Mesenchymal stem cell (in vitro differentiated cells and primary cell): Measurements from ENCODE around the gene FARS2.

ENCODE experiments used
- DNase-seq: peaks from one replicate; pipeline ENCODE4 v3.0.0-alpha.2; 2013
- H2AFZ ChIP-seq: one replicate; pipeline ENCODE4 v1.6.1; 2013; ENCODE audit warnings: low read depth, mild to moderate bottlenecking, control low read depth, inconsistent platforms, low read length, moderate library complexity
- H2AK5ac ChIP-seq: 2 replicates; pipeline ENCODE4 v1.6.1; 2013; ENCODE audit warnings: low read length, moderate library complexity, mild to moderate bottlenecking, inconsistent platforms; ENCODE audit not compliant: severe bottlenecking
- H2BK120ac ChIP-seq: one replicate; pipeline ENCODE4 v1.6.1; 2013; ENCODE audit warnings: low read depth, mild to moderate bottlenecking, inconsistent platforms, low read length, moderate library complexity
- H2BK12ac ChIP-seq, 2 experiments: one replicate each; pipeline ENCODE4 v1.6.1; 2013; ENCODE audit warnings: inconsistent platforms in 2 of 2, low read length in 2 of 2, mild to moderate bottlenecking in 2 of 2, moderate library complexity in 2 of 2, control low read depth in 1 of 2
- H2BK15ac ChIP-seq: one replicate; pipeline ENCODE4 v1.6.1; 2013; ENCODE audit warnings: mild to moderate bottlenecking, low read depth, inconsistent platforms; ENCODE audit not compliant: poor library complexity, severe bottlenecking
- H2BK5ac ChIP-seq: 2 replicates; pipeline ENCODE4 v1.6.1; 2013; ENCODE audit warnings: low read depth, mild to moderate bottlenecking, low read length, control low read depth, inconsistent platforms; ENCODE audit not compliant: poor library complexity, severe bottlenecking
- H3K14ac ChIP-seq, 2 experiments: one replicate each; pipeline ENCODE4 v1.6.1; 2013; ENCODE audit warnings: inconsistent platforms in 2 of 2, low read length in 2 of 2, control low read depth in 1 of 2, mild to moderate bottlenecking in 1 of 2, moderate library complexity in 1 of 2
- H3K18ac ChIP-seq, 2 experiments: one replicate each; pipeline ENCODE4 v1.6.1; 2013; ENCODE audit warnings: inconsistent platforms in 2 of 2, low read length in 2 of 2, control low read depth in 1 of 2, low read depth in 1 of 2, mild to moderate bottlenecking in 1 of 2
- H3K23ac ChIP-seq, 2 experiments: one replicate each; pipeline ENCODE4 v1.6.1; 2013; ENCODE audit warnings: inconsistent platforms in 2 of 2, low read length in 2 of 2, mild to moderate bottlenecking in 2 of 2, moderate library complexity in 2 of 2, control low read depth in 1 of 2
- H3K27ac ChIP-seq: 2 replicates; pipeline ENCODE4 v1.5.1; 2013; ENCODE audit warnings: mild to moderate bottlenecking, moderate library complexity, low read length, control low read depth, inconsistent platforms; ENCODE audit not compliant: poor library complexity, severe bottlenecking
- H3K27me3 ChIP-seq, 2 experiments: 2 replicates each; pipeline versions ENCODE4 v1.6.1 to v1.7.0; 2013; ENCODE audit warnings: low read length in 2 of 2, mild to moderate bottlenecking in 2 of 2, moderate library complexity in 2 of 2, control low read depth in 1 of 2, inconsistent platforms in 1 of 2; ENCODE audit not compliant: control insufficient read depth in 1 of 2, insufficient read depth in 1 of 2
- H3K36me3 ChIP-seq, 2 experiments: 2 replicates each; pipeline versions ENCODE4 v1.6.1 to v1.7.0; 2013; ENCODE audit warnings: low read length in 2 of 2, control low read depth in 1 of 2, inconsistent platforms in 1 of 2, low read depth in 1 of 2, mild to moderate bottlenecking in 1 of 2; ENCODE audit not compliant: insufficient read depth in 2 of 2, control insufficient read depth in 1 of 2
- H3K4ac ChIP-seq, 2 experiments: one replicate each; pipeline ENCODE4 v1.6.1; 2013; ENCODE audit warnings: inconsistent platforms in 2 of 2, low read length in 2 of 2, mild to moderate bottlenecking in 2 of 2, moderate library complexity in 2 of 2, control low read depth in 1 of 2, low read depth in 1 of 2
- H3K4me1 ChIP-seq: 2 replicates; pipeline ENCODE4 v1.6.1; 2013; ENCODE audit warnings: low read depth, low read length, control low read depth; ENCODE audit not compliant: control insufficient read depth, insufficient read depth
- H3K4me2 ChIP-seq: 2 replicates; pipeline ENCODE4 v1.6.1; 2013; ENCODE audit warnings: low read length, mild to moderate bottlenecking, inconsistent platforms; ENCODE audit not compliant: poor library complexity, severe bottlenecking
- H3K4me3 ChIP-seq, 2 experiments: 2 replicates each; pipeline versions ENCODE4 v1.5.1 to v1.7.0; 2013; ENCODE audit warnings: low read length in 2 of 2, mild to moderate bottlenecking in 2 of 2, control low read depth in 1 of 2, low read depth in 1 of 2; ENCODE audit not compliant: insufficient read depth in 1 of 2
- H3K79me1 ChIP-seq: replicated peaks from 2 replicates; pipeline ENCODE4 v1.6.1; 2013; ENCODE audit warnings: mild to moderate bottlenecking, control low read depth, low read length, inconsistent platforms; ENCODE audit not compliant: poor library complexity, severe bottlenecking
- H3K9ac ChIP-seq: 2 replicates; pipeline ENCODE4 v1.7.0; 2013; ENCODE audit warnings: mild to moderate bottlenecking, low read length, moderate library complexity
- H3K9me3 ChIP-seq: 2 replicates; pipeline ENCODE4 v1.7.0; 2013; ENCODE audit warnings: mild to moderate bottlenecking, low read length; ENCODE audit not compliant: control insufficient read depth
- H4K8ac ChIP-seq: one replicate; pipeline ENCODE4 v1.6.1; 2013; ENCODE audit warnings: inconsistent platforms, mild to moderate bottlenecking, low read length, moderate library complexity
- H4K91ac ChIP-seq: one replicate; pipeline ENCODE4 v1.6.1; 2013; ENCODE audit warnings: mild to moderate bottlenecking, low read length, inconsistent platforms
- WGBS: methylation state at CpG from one replicate; pipeline ENCODE4 v1.1.7; 2013; ENCODE audit warnings: mixed read lengths; 5-methylcytosine and 5-hydroxymethylcytosine counted together

FARS2 gene

GRCh38 chr6:5482619-5483018, 221.3 kb downstream of the FARS2 start:
- Histone ChIP-seq H3K9me3 (no peaks in the 10 kb centered on the region), H3K4ac (no peak overlapping the region), H2AFZ (no peak overlapping the region), H3K79me1 (peaks cover 15% of the 10 kb centered on the region), H3K18ac (no peak overlapping the region), H2BK15ac (no peak overlapping the region), H2AK5ac (no peak overlapping the region), H3K27me3 (no peaks in the 10 kb centered on the region), H4K8ac (no peak overlapping the region), H3K4me2 (no peak overlapping the region), H3K27ac (no peak overlapping the region), H3K9ac (no peak overlapping the region), H4K91ac (no peak overlapping the region), H3K36me3 (peaks cover 3 to 8% of the 10 kb centered on the region in 2 experiments), H3K4me1 (no peaks in the 10 kb centered on the region), H2BK120ac (no peak overlapping the region), H3K23ac (no peak overlapping the region), H2BK12ac (no peak overlapping the region), H2BK5ac (no peak overlapping the region), H3K4me3 (no peak overlapping the region), H3K14ac (no peak overlapping the region)
- WGBS, result 97% methylated on average over 3 of the region's 3 CpGs
- no peak for DNase-seq

GRCh38 chr6:5484692-5485091, 223.4 kb downstream of the FARS2 start:
- no peak for DNase-seq
- Histone ChIP-seq H2BK120ac (no peak overlapping the region), H3K27ac (no peak overlapping the region), H4K91ac (no peak overlapping the region), H2AK5ac (no peak overlapping the region), H3K36me3 (peaks cover 3 to 10% of the 10 kb centered on the region in 2 experiments), H2AFZ (no peak overlapping the region), H3K14ac (no peak overlapping the region), H3K4me3 (no peak overlapping the region), H3K23ac (no peak overlapping the region), H2BK15ac (no peak overlapping the region), H3K9me3 (no peaks in the 10 kb centered on the region), H3K27me3 (no peaks in the 10 kb centered on the region), H3K79me1 (peaks cover 13% of the 10 kb centered on the region), H3K4me2 (no peak overlapping the region), H2BK12ac (no peak overlapping the region), H2BK5ac (no peak overlapping the region), H3K9ac (no peak overlapping the region), H3K4me1 (no peaks in the 10 kb centered on the region), H4K8ac (peak overlapping the region; percentile 51), H3K18ac (no peak overlapping the region), H3K4ac (no peak overlapping the region)
- WGBS, result 96% methylated on average over 3 of the region's 3 CpGs

- H2BK12ac ChIP-seq, result no peak overlapping the region
These were observed 224.9 kb downstream of the FARS2 start for GRCh38 chr6:5486214-5486613.

GRCh38 chr6:5490501-5491069, 229.3 kb downstream of the FARS2 start:
- DNase-seq, result no peak
- H3K4me3 ChIP-seq, result no peak overlapping the region
- H3K36me3 ChIP-seq, result peaks cover 3 to 10% of the 10 kb centered on the region in 2 experiments
- no peak overlapping the region for H3K23ac ChIP-seq
- no peak overlapping the region for H3K18ac ChIP-seq
- no peak overlapping the region for H2AFZ ChIP-seq
- H3K27me3 ChIP-seq, result no peaks in the 10 kb centered on the region
- no peak overlapping the region for H2BK15ac ChIP-seq
- H3K9me3 ChIP-seq, result no peaks in the 10 kb centered on the region
- no peak overlapping the region for H2BK120ac ChIP-seq
- no peak overlapping the region for H4K91ac ChIP-seq
- H3K79me1 ChIP-seq, result peaks cover 7% of the 10 kb centered on the region
- H2BK12ac ChIP-seq, result no peak overlapping the region
- H3K4me1 ChIP-seq, result no peaks in the 10 kb centered on the region
- H3K4me2 ChIP-seq, result no peak overlapping the region
- WGBS, result 94% methylated on average over 1 of the region's 1 CpG
- H3K9ac ChIP-seq, result no peak overlapping the region
- no peak overlapping the region for H3K14ac ChIP-seq
- no peak overlapping the region for H2BK5ac ChIP-seq
- no peak overlapping the region for H3K27ac ChIP-seq
- H3K4ac ChIP-seq, result no peak overlapping the region
- no peak overlapping the region for H4K8ac ChIP-seq
- H2AK5ac ChIP-seq, result no peak overlapping the region

More at GRCh38 chr6:5486214-5486613, 224.9 kb downstream of the FARS2 start:
- DNase-seq, result no peak
- H3K4ac ChIP-seq, result no peak overlapping the region
- no peaks in the 10 kb centered on the region for H3K4me1 ChIP-seq
- H3K36me3 ChIP-seq, result peaks cover 3 to 10% of the 10 kb centered on the region in 2 experiments
- no peak overlapping the region for H3K14ac ChIP-seq
- no peak overlapping the region for H2AK5ac ChIP-seq
- H3K18ac ChIP-seq, result no peak overlapping the region
- H3K23ac ChIP-seq, result no peak overlapping the region
- no peak overlapping the region for H4K91ac ChIP-seq
- H3K79me1 ChIP-seq, result peaks cover 12% of the 10 kb centered on the region
- no peak overlapping the region for H3K4me3 ChIP-seq
- H3K27ac ChIP-seq, result no peak overlapping the region
- no peak overlapping the region for H4K8ac ChIP-seq
- WGBS, result 100% methylated on average over 2 of the region's 2 CpGs
- no peaks in the 10 kb centered on the region for H3K27me3 ChIP-seq
- no peaks in the 10 kb centered on the region for H3K9me3 ChIP-seq
- H2BK5ac ChIP-seq, result no peak overlapping the region
- no peak overlapping the region for H2BK15ac ChIP-seq
- H2AFZ ChIP-seq, result no peak overlapping the region
- no peak overlapping the region for H2BK120ac ChIP-seq
- no peak overlapping the region for H3K9ac ChIP-seq
- H3K4me2 ChIP-seq, result no peak overlapping the region
